HepG2 (cell line): ENCODE data around the gene GRIN2C. TPM values are rescaled to one million over a fixed set of nuclear protein-coding genes. Genes with fewer than 3 reads are reported as not detected.
A peak's percentile ranks its signal among the peaks of the same experiment; 100 is the strongest.

Experiments used
- ADNP ChIP-seq: sonication (generic); formaldehyde crosslinking; IDR thresholded peaks from 2 replicates; pipeline ENCODE4 v1.4.0; 2020; ENCODE audit warnings: missing genetic modification reagents
- AGO1 ChIP-seq: fragments of 200-400 bp; formaldehyde crosslinking; IDR thresholded peaks from 2 replicates; pipeline ENCODE4 v1.6.1; 2017; ENCODE audit warnings: mild to moderate bottlenecking, low read depth, low read length, moderate library complexity; ENCODE audit not compliant: poor library complexity, severe bottlenecking
- ATF2 ChIP-seq: sonication (generic); formaldehyde crosslinking; IDR thresholded peaks from 2 replicates; pipeline ENCODE4 v1.4.0; 2020; ENCODE audit warnings: missing genetic modification reagents
- HIVEP1 ChIP-seq: sonication (generic); formaldehyde crosslinking; IDR thresholded peaks from 2 replicates; pipeline ENCODE4 v1.4.0; 2020; ENCODE audit warnings: mild to moderate bottlenecking, missing genetic modification reagents
- HOXA7 ChIP-seq: sonication (generic); formaldehyde crosslinking; IDR thresholded peaks from 2 replicates; pipeline ENCODE4 v1.8.1; 2022; ENCODE audit warnings: mild to moderate bottlenecking, missing genetic modification reagents, moderate library complexity
- IKZF1 ChIP-seq: fragments of 450-650 bp; IDR thresholded peaks from 2 replicates; pipeline ENCODE4 v1.7.1; 2016
- MAX ChIP-seq: IDR thresholded peaks from 2 replicates; pipeline ENCODE4 v1.6.1; 2012; ENCODE audit warnings: inconsistent platforms
- MXI1 ChIP-seq: IDR thresholded peaks from 3 replicates; pipeline ENCODE4 v1.6.1; 2012; ENCODE audit warnings: low read depth, low read length, inconsistent platforms, borderline replicate concordance
- NFE2L1 ChIP-seq: sonication (generic); formaldehyde crosslinking; IDR thresholded peaks from 2 replicates; pipeline ENCODE4 v1.4.0; 2020; ENCODE audit warnings: missing genetic modification reagents, mild to moderate bottlenecking, borderline replicate concordance
- NPAS2 ChIP-seq: sonication (generic); formaldehyde crosslinking; IDR thresholded peaks from 2 replicates; pipeline ENCODE4 v1.8.0; 2022; ENCODE audit warnings: mild to moderate bottlenecking, missing genetic modification reagents, borderline replicate concordance
- SMARCC2 ChIP-seq: fragments of 450-650 bp; IDR thresholded peaks from 2 replicates; pipeline ENCODE4 v1.6.1; 2017; ENCODE audit warnings: antibody characterized with exemption, mild to moderate bottlenecking
- STAG1 ChIP-seq: sonication (generic); formaldehyde crosslinking; IDR thresholded peaks from 2 replicates; pipeline ENCODE4 v1.4.0; 2020; ENCODE audit warnings: missing genetic modification reagents
- TAF15 ChIP-seq: fragments of 200-400 bp; formaldehyde crosslinking; IDR thresholded peaks from one replicate; pipeline ENCODE4 v1.6.1; 2018; ENCODE audit warnings: mild to moderate bottlenecking, low read depth, low read length; ENCODE audit not compliant: poor library complexity, severe bottlenecking
- TEAD3 ChIP-seq: optimal IDR thresholded peaks from 2 replicates; pipeline ENCODE3; 2016; ENCODE audit warnings: borderline replicate concordance
- ZBTB14 ChIP-seq: sonication (generic); formaldehyde crosslinking; IDR thresholded peaks from 2 replicates; pipeline ENCODE4 v1.4.0; 2020; ENCODE audit warnings: missing genetic modification reagents
- ZBTB43 ChIP-seq: sonication (generic); formaldehyde crosslinking; conservative IDR thresholded peaks from 2 replicates; pipeline ENCODE4 v1.4.0; 2020; ENCODE audit warnings: missing genetic modification reagents
- ZBTB7A ChIP-seq: sonication (generic); formaldehyde crosslinking; IDR thresholded peaks from 2 replicates; pipeline ENCODE4 v1.8.0; 2022; ENCODE audit warnings: mild to moderate bottlenecking, missing genetic modification reagents
- ZFP91 ChIP-seq: sonication (generic); formaldehyde crosslinking; IDR thresholded peaks from 2 replicates; pipeline ENCODE4 v1.9.0; 2022; ENCODE audit warnings: missing genetic modification reagents, mild to moderate bottlenecking, borderline replicate concordance
- ZNF20 ChIP-seq: sonication (generic); formaldehyde crosslinking; IDR thresholded peaks from 2 replicates; pipeline ENCODE4 v1.4.0; 2020; ENCODE audit warnings: mild to moderate bottlenecking, moderate library complexity, missing genetic modification reagents
- ZNF382 ChIP-seq: sonication (generic); formaldehyde crosslinking; IDR thresholded peaks from 2 replicates; pipeline ENCODE4 v1.5.0; 2020; ENCODE audit warnings: missing genetic modification reagents, mild to moderate bottlenecking, borderline replicate concordance
- ZNF552 ChIP-seq: sonication (generic); formaldehyde crosslinking; IDR thresholded peaks from 2 replicates; pipeline ENCODE4 v1.9.0; 2022; ENCODE audit warnings: missing genetic modification reagents, mild to moderate bottlenecking, borderline replicate concordance
- ZNF563 ChIP-seq: sonication (generic); formaldehyde crosslinking; IDR thresholded peaks from 2 replicates; pipeline ENCODE4 v1.8.0; 2022; ENCODE audit warnings: mild to moderate bottlenecking, moderate library complexity, missing genetic modification reagents
- ZNF775 ChIP-seq: sonication (generic); formaldehyde crosslinking; IDR thresholded peaks from 2 replicates; pipeline ENCODE4 v1.4.0; 2020; ENCODE audit warnings: missing genetic modification reagents, mild to moderate bottlenecking, moderate library complexity, borderline replicate concordance
- ZNF839 ChIP-seq: sonication (generic); formaldehyde crosslinking; IDR thresholded peaks from 2 replicates; pipeline ENCODE4 v1.4.0; 2020; ENCODE audit warnings: missing genetic modification reagents, mild to moderate bottlenecking, borderline replicate concordance
- ZSCAN30 ChIP-seq: sonication (generic); formaldehyde crosslinking; IDR thresholded peaks from 2 replicates; pipeline ENCODE4 v1.5.0; 2020; ENCODE audit warnings: mild to moderate bottlenecking, missing genetic modification reagents
- polyA plus RNA-seq, 8 experiments: library from polyadenylated mRNA; depleted of rRNA in 3 of 8; stranded (reverse) in 7 of 8; unstranded in 1 of 8; fragments of >200 nt; fragmentation: Illumina TruSeq in 4 of 8; extraction: Trizol in 4 of 8; gene quantifications; 2 replicates each; pipeline versions ENCODE4 v1.2.1 to v1.2.3, GENCODE V29; 2011 to 2016; ENCODE audit warnings: low read depth in 4 of 8, missing spikeins in 1 of 8, mixed read lengths in 1 of 8; ENCODE audit not compliant: insufficient read depth in 1 of 8
- total RNA-seq, 5 experiments: library from RNA; depleted of rRNA; stranded (reverse); fragments of >200 nt; fragmentation: Illumina TruSeq; extraction: Trizol; gene quantifications; 2 replicates each; pipeline ENCODE4 v1.2.3, GENCODE V29; 2016; ENCODE audit warnings: low read depth in 1 of 5

Gene GRIN2C
- total and polyA plus RNA-seq, 2 of the 13 experiments (the other 11 are each of a cell fraction or from before 2014, with no cell fraction given), result 0.03 to 0.11 TPM

- TF ChIP-seq ZBTB14 (CRISPR knock-in tag), result no peak; the same call in 1 of the 2 replicates
- 0 out of 2 replicates have a peak, but pooled peaks have one; percentile 12 for TF ChIP-seq HIVEP1 (CRISPR knock-in tag)
- no peak for TF ChIP-seq ZBTB7A (CRISPR knock-in tag)
- TF ChIP-seq MAX, result peak; percentile 66
- peak; percentile 76; the same call in 1 of the 2 replicates for TF ChIP-seq ZBTB43
- 0 out of 2 replicates have a peak, but pooled peaks have one; percentile 16 for TF ChIP-seq STAG1 (CRISPR knock-in tag)
- TF ChIP-seq NFE2L1 (CRISPR knock-in tag), result no peak
- TF ChIP-seq SMARCC2, result no peak
- no peak for TF ChIP-seq ZNF20 (CRISPR knock-in tag)
- TF ChIP-seq ZFP91 (CRISPR knock-in tag), result peak; percentile 91
- 0 out of 2 replicates have a peak, but pooled peaks have one; percentile 32 for TF ChIP-seq ADNP (CRISPR knock-in tag)
- TF ChIP-seq TEAD3 (CRISPR knock-in tag), result no peak
- TF ChIP-seq ZNF775 (CRISPR knock-in tag), result no peak
- TF ChIP-seq AGO1, result no peak
- no peak for TF ChIP-seq ZNF382
- TF ChIP-seq ZSCAN30, result peak; percentile 88; the same call in 1 of the 2 replicates
- no peak for TF ChIP-seq ZNF839
- TF ChIP-seq IKZF1, result no peak
- TF ChIP-seq ZNF552 (CRISPR knock-in tag), result peak; percentile 60; the same call in 1 of the 2 replicates
- no peak for TF ChIP-seq HOXA7 (CRISPR knock-in tag)
- TF ChIP-seq NPAS2 (CRISPR knock-in tag), result no peak
- peak; percentile 44 for TF ChIP-seq ATF2 (CRISPR knock-in tag)
- peak; percentile 59 for TF ChIP-seq TAF15
- TF ChIP-seq MXI1, result no peak
- TF ChIP-seq ZNF563, result peak; percentile 47
Observed at GRCh38 chr17:74872313-74873036, 12.8 kb upstream of the GRIN2C start, which contains the start of gene FDXR (continued).
